SK-N-SH (cell line): ENCODE measurements around the gene GOLGB1. TPM values are rescaled to one million over a fixed set of nuclear protein-coding genes. Genes with fewer than 3 reads are reported as not detected.
"Not testable (repeated sequence)": the region's sequence is repeated elsewhere in the genome, so short reads cannot be mapped to it uniquely, and the experiment has no call there.

ENCODE experiments used
- CTCF ChIA-PET: fragments of 300-600, 350-600 bp; formaldehyde crosslinking; extraction: SDS; loops from one replicate; lab custom pipeline; 2021; lab: Yijun Ruan, JAX
- POLR2A ChIA-PET: fragments of 350-600 bp; sonication (Branson Sonifier 250); formaldehyde crosslinking; extraction: SDS; loops from one replicate; lab custom pipeline; 2020; ENCODE audit warnings: antibody characterized with exemption, inconsistent platforms; lab: Yijun Ruan, JAX
- DNase-seq: peaks from one replicate; pipeline ENCODE4 v3.0.0; 2012
- H2AFZ ChIP-seq: fragments of 200-600 bp; sonication (generic); 2 replicates; pipeline ENCODE4 v1.8.1; 2016; ENCODE audit warnings: antibody characterized with exemption, mild to moderate bottlenecking, low read depth
- H3F3A ChIP-seq: fragments of 200-600 bp; sonication (generic); replicated peaks from 2 replicates; pipeline ENCODE3; 2016; ENCODE audit warnings: antibody characterized with exemption, mild to moderate bottlenecking; ENCODE audit not compliant: insufficient read depth
- H3K27ac ChIP-seq, 2 experiments: fragments of 200-500 bp in 1 of 2; fragments of 200-600 bp in 1 of 2; sonication (Bioruptor generic) in 1 of 2; sonication (generic), shearing (Covaris generic) in 1 of 2; 2 replicates each; pipeline versions ENCODE4 v1.5.1 to v1.6.1; 2014 to 2016; ENCODE audit warnings: low read depth in 2 of 2, inconsistent platforms in 1 of 2, low read length in 1 of 2, mild to moderate bottlenecking in 1 of 2, mixed read lengths in 1 of 2
- H3K27me3 ChIP-seq: fragments of 200-600 bp; sonication (generic), shearing (Covaris generic); 2 replicates; pipeline ENCODE4 v1.6.1; 2016; ENCODE audit warnings: mixed run types; ENCODE audit not compliant: insufficient read depth
- H3K36me3 ChIP-seq, 2 experiments: fragments of 200-500 bp in 1 of 2; fragments of 200-600 bp in 1 of 2; sonication (Bioruptor generic) in 1 of 2; sonication (generic) in 1 of 2; replicated peaks in 1 of 2; 2 replicates each; pipeline versions ENCODE3 to v1.5.1; 2014 to 2016; ENCODE audit warnings: low read length in 1 of 2, mild to moderate bottlenecking in 1 of 2; ENCODE audit not compliant: insufficient read depth in 2 of 2, control insufficient read depth in 1 of 2
- H3K4me1 ChIP-seq, 2 experiments: fragments of 200-500 bp in 1 of 2; fragments of 200-600 bp in 1 of 2; sonication (Bioruptor generic) in 1 of 2; sonication (generic), shearing (Covaris generic) in 1 of 2; 2 replicates each; pipeline versions ENCODE4 v1.5.1 to v1.6.1; 2014 to 2016; ENCODE audit warnings: low read depth in 1 of 2, low read length in 1 of 2, mixed run types in 1 of 2; ENCODE audit not compliant: insufficient read depth in 2 of 2, control insufficient read depth in 1 of 2
- H3K4me2 ChIP-seq: fragments of 200-600 bp; sonication (generic), shearing (Covaris generic); 2 replicates; pipeline ENCODE4 v1.6.1; 2017; ENCODE audit warnings: mixed run types
- H3K4me3 ChIP-seq, 2 experiments: fragments of 200-500 bp in 1 of 2; fragments of 200-600 bp in 1 of 2; sonication (Bioruptor generic) in 1 of 2; sonication (generic), shearing (Covaris generic) in 1 of 2; 2 replicates each; pipeline versions ENCODE4 v1.5.1 to v1.8.1; 2014 to 2016; ENCODE audit warnings: low read depth in 2 of 2, inconsistent platforms in 1 of 2, low read length in 1 of 2, mild to moderate bottlenecking in 1 of 2, mixed read lengths in 1 of 2, moderate library complexity in 1 of 2
- H3K79me2 ChIP-seq: fragments of 200-600 bp; sonication (generic); 2 replicates; pipeline ENCODE4 v1.8.1; 2017; ENCODE audit warnings: mild to moderate bottlenecking; ENCODE audit not compliant: insufficient read depth
- H3K9ac ChIP-seq: fragments of 200-600 bp; sonication (generic); 2 replicates; pipeline ENCODE4 v1.6.1; 2017; ENCODE audit warnings: mixed run types
- H3K9me2 ChIP-seq: fragments of 200-600 bp; sonication (generic); 2 replicates; pipeline ENCODE4 v1.6.1; 2017; ENCODE audit warnings: mixed run types
- H3K9me3 ChIP-seq: fragments of 200-600 bp; sonication (generic); 2 replicates; pipeline ENCODE4 v1.6.1; 2017; ENCODE audit warnings: mixed run types, mild to moderate bottlenecking, moderate library complexity
- H4K20me1 ChIP-seq: fragments of 200-600 bp; sonication (generic); 2 replicates; pipeline ENCODE4 v1.6.1; 2017; ENCODE audit warnings: mild to moderate bottlenecking, mixed run types; ENCODE audit not compliant: insufficient read depth
- CHD2 ChIP-seq: fragments of 150-350 bp; IDR thresholded peaks from 2 replicates; pipeline ENCODE4 v1.6.1; 2018; ENCODE audit warnings: low read length; ENCODE audit not compliant: partially characterized antibody
- CTCF ChIP-seq: fragments of 200-600 bp; sonication (generic); IDR thresholded peaks from 2 replicates; pipeline ENCODE4 v1.6.1; 2017; ENCODE audit warnings: antibody characterized with exemption, mild to moderate bottlenecking, moderate library complexity
- EP300 ChIP-seq, 2 experiments: IDR thresholded peaks; 2 replicates each; pipeline versions ENCODE4 v1.4.0 to v1.6.1; 2012; ENCODE audit warnings: borderline replicate concordance in 1 of 2, low read depth in 1 of 2, low read length in 1 of 2
- FOXM1 ChIP-seq: IDR thresholded peaks from 2 replicates; pipeline ENCODE4 v1.4.0; 2012; ENCODE audit warnings: low read depth, mild to moderate bottlenecking
- MAX ChIP-seq: IDR thresholded peaks from 2 replicates; pipeline ENCODE4 v1.4.0; 2012; ENCODE audit warnings: low read depth
- MXI1 ChIP-seq: IDR thresholded peaks from 2 replicates; pipeline ENCODE4 v1.6.1; 2012; ENCODE audit warnings: mild to moderate bottlenecking, low read depth, low read length, improper control_type of control experiment
- RAD21 ChIP-seq: IDR thresholded peaks from 2 replicates; pipeline ENCODE4 v1.6.1; 2012; ENCODE audit warnings: mild to moderate bottlenecking, low read length
- SMC3 ChIP-seq: IDR thresholded peaks from 2 replicates; pipeline ENCODE4 v1.6.1; 2012; ENCODE audit warnings: low read depth, low read length, improper control_type of control experiment
- TCF12 ChIP-seq: IDR thresholded peaks from 2 replicates; pipeline ENCODE4 v1.4.0; 2012
- YY1 ChIP-seq: IDR thresholded peaks from 2 replicates; pipeline ENCODE4 v1.4.0; 2012; ENCODE audit warnings: low read depth, mild to moderate bottlenecking
- WGBS: methylation state at CpG from one replicate; pipeline ENCODE4 v1.1.6; 2017; ENCODE audit warnings: low lambda C conversion rate; 5-methylcytosine and 5-hydroxymethylcytosine counted together
- polyA plus RNA-seq, 3 experiments: library from polyadenylated mRNA; depleted of rRNA; stranded (reverse); fragments of >200 nt; gene quantifications; 2 replicates each; pipeline ENCODE4 v1.2.3, GENCODE V29; 2012

Gene GOLGB1
- polyA plus RNA-seq, 1 of the 3 experiments (the other 2 are of a cell fraction) = 10.3 TPM

- H2AFZ ChIP-seq, DNase-seq, H3K4me2 ChIP-seq, H3K9ac ChIP-seq, H4K20me1 ChIP-seq, CTCF ChIA-PET, H3K27ac ChIP-seq, POLR2A ChIA-PET, H3K27me3 ChIP-seq, H3K4me1 ChIP-seq, H3K79me2 ChIP-seq, H3K9me3 ChIP-seq, H3F3A ChIP-seq, H3K4me3 ChIP-seq, H3K9me2 ChIP-seq: not testable (repeated sequence)
- peaks cover 47 to 54% of the 10 kb centered on the region in 2 experiments for H3K36me3 ChIP-seq
- 94% methylated on average over 8 of the region's 8 CpGs for WGBS
Measured at GRCh38 chr3:121782784-121783183, 33.2 kb upstream of the GOLGB1 start.

- H3K36me3 ChIP-seq = peaks cover 46 to 53% of the 10 kb centered on the region in 2 experiments
- H3K27me3 ChIP-seq = no peaks in the 10 kb centered on the region
- no peak overlapping the region for H2AFZ ChIP-seq
- peaks cover 2% of the 10 kb centered on the region for H3F3A ChIP-seq
- TF ChIP-seq CTCF (no peak), YY1 (no peak), RAD21 (no peak), MXI1 (no peak), EP300 (IDR thresholded peaks at IDR 0.05; ENCODE audit: borderline replicate concordance in 1 of 2, low read depth in 1 of 2, low read length in 1 of 2) (no peak), SMC3 (no peak), FOXM1 (no peak), CHD2 (no peak), MAX (no peak), TCF12 (no peak)
- TF ChIP-seq, all 33 proteins: peak for 0
- no peak for DNase-seq
- H3K79me2 ChIP-seq = no peaks in the 10 kb centered on the region
- H3K9ac ChIP-seq = no peak overlapping the region
- no peak overlapping the region for H3K4me2 ChIP-seq
- 97% methylated on average over 7 of the region's 7 CpGs for WGBS
- no peaks in the 10 kb centered on the region for H3K9me3 ChIP-seq
- ChIA-PET POLR2A (no interaction called here), CTCF (no interaction called here)
- no peak overlapping the region for H3K27ac ChIP-seq
- no peaks in the 10 kb centered on the region for H3K9me2 ChIP-seq
- H4K20me1 ChIP-seq = no peaks in the 10 kb centered on the region
- no peaks in the 10 kb centered on the region for H3K4me1 ChIP-seq
- no peak overlapping the region for H3K4me3 ChIP-seq
Measured at GRCh38 chr3:121781611-121782010, 32.1 kb upstream of the GOLGB1 start.

- H3K9me2 ChIP-seq, H2AFZ ChIP-seq, H4K20me1 ChIP-seq, H3K27ac ChIP-seq, H3K4me2 ChIP-seq, H3F3A ChIP-seq, POLR2A ChIA-PET, CTCF ChIA-PET, DNase-seq, H3K27me3 ChIP-seq, H3K4me1 ChIP-seq, H3K9me3 ChIP-seq, H3K79me2 ChIP-seq, H3K4me3 ChIP-seq, H3K9ac ChIP-seq: not testable (repeated sequence)
- 85% methylated on average over 4 of the region's 4 CpGs for WGBS
- peaks cover 46 to 48% of the 10 kb centered on the region in 2 experiments for H3K36me3 ChIP-seq
Measured at GRCh38 chr3:121775095-121775494, 25.6 kb upstream of the GOLGB1 start.
